Fibroblast of lung (primary cell): ENCODE results near the gene CDYL2. TPM values are rescaled to one million over a fixed set of nuclear protein-coding genes. Genes with fewer than 3 reads are reported as not detected.

Experiments used
- DNase-seq, 2 donors: peaks; one replicate each; pipeline versions ENCODE4 v3.0.0 to v3.0.0-alpha.2; 2010; ENCODE audit warnings: low read depth in 2 of 2
- H2AFZ ChIP-seq: 2 replicates; pipeline ENCODE4 v1.5.1; 2012; ENCODE audit warnings: low read length, control low read depth, inconsistent platforms
- H3K27ac ChIP-seq: 2 replicates; pipeline ENCODE4 v1.5.1; 2011; ENCODE audit warnings: low read length, control low read depth; ENCODE audit not compliant: insufficient read depth
- H3K27me3 ChIP-seq: 2 replicates; pipeline ENCODE4 v1.5.1; 2011; ENCODE audit warnings: mild to moderate bottlenecking, low read length; ENCODE audit not compliant: control insufficient read depth, insufficient read depth
- H3K36me3 ChIP-seq: 2 replicates; pipeline ENCODE4 v1.5.1; 2011; ENCODE audit warnings: low read length; ENCODE audit not compliant: control insufficient read depth, insufficient read depth
- H3K4me1 ChIP-seq: 2 replicates; pipeline ENCODE4 v1.5.1; 2011; ENCODE audit warnings: low read length; ENCODE audit not compliant: control insufficient read depth, insufficient read depth; ENCODE audit errors: extremely low read depth
- H3K4me2 ChIP-seq: 2 replicates; pipeline ENCODE4 v1.5.1; 2011; ENCODE audit warnings: low read length, control low read depth; ENCODE audit not compliant: insufficient read depth; ENCODE audit errors: extremely low read depth
- H3K4me3 ChIP-seq, 4 experiments: fragments of 200-600 bp in 1 of 4; sonication (generic) in 1 of 4; replicated peaks in 1 of 4; 2 replicates each; pipeline ENCODE4 v1.5.1; 2011 to 2016; ENCODE audit warnings: low read length in 4 of 4, low read depth in 3 of 4, mild to moderate bottlenecking in 3 of 4, control low read depth in 2 of 4, inconsistent platforms in 1 of 4, mixed read lengths in 1 of 4; ENCODE audit not compliant: insufficient read depth in 1 of 4; ENCODE audit errors: control extremely low read depth in 1 of 4
- H3K79me2 ChIP-seq: 2 replicates; pipeline ENCODE4 v1.5.1; 2012; ENCODE audit warnings: mild to moderate bottlenecking, low read length, inconsistent platforms; ENCODE audit not compliant: control insufficient read depth, insufficient read depth
- H3K9ac ChIP-seq: 2 replicates; pipeline ENCODE4 v1.5.1; 2011; ENCODE audit warnings: mild to moderate bottlenecking, low read length, control low read depth; ENCODE audit not compliant: insufficient read depth
- H3K9me3 ChIP-seq: 2 replicates; pipeline ENCODE4 v1.5.1; 2012; ENCODE audit warnings: low read depth, low read length; ENCODE audit not compliant: control insufficient read depth, insufficient read depth
- H4K20me1 ChIP-seq: 2 replicates; pipeline ENCODE4 v1.5.1; 2011; ENCODE audit warnings: low read length; ENCODE audit not compliant: control insufficient read depth, insufficient read depth; ENCODE audit errors: extremely low read depth
- EZH2 ChIP-seq: IDR thresholded peaks from 2 replicates; pipeline ENCODE4 v1.5.1; 2012; ENCODE audit warnings: low read length, control low read depth, mild to moderate bottlenecking; ENCODE audit errors: missing control alignments
- polyA plus RNA-seq, 2 donors: library from polyadenylated mRNA; depleted of rRNA in 1 of 2; stranded (reverse) in 1 of 2; unstranded in 1 of 2; fragments of >200 nt; gene quantifications; 2 replicates each; pipeline ENCODE4 v1.2.1, GENCODE V29; 2011 to 2012; ENCODE audit warnings: missing spikeins in 1 of 2
- total RNA-seq: library from RNA; depleted of rRNA; stranded (reverse); fragments of >200 nt; gene quantifications from 2 replicates; pipeline ENCODE4 v1.2.1, GENCODE V29; 2014
- TF ChIP-seq, protein P1 (sequence below), 2 donors: IDR thresholded peaks in 1 of 2; conservative IDR thresholded peaks in 1 of 2; 1 replicate in 1 of 2; 2 replicates in 1 of 2; pipeline ENCODE4 v1.5.1; 2011 to 2012; ENCODE audit warnings: low read length in 2 of 2, control low read depth in 1 of 2, inconsistent platforms in 1 of 2, low read depth in 1 of 2, mild to moderate bottlenecking in 1 of 2

The CDYL2 gene
- total and polyA plus RNA-seq, 2 donors (not counting 1 experiment from before 2014, with no cell fraction given), result 1.1 to 3.5 TPM

DNA sequence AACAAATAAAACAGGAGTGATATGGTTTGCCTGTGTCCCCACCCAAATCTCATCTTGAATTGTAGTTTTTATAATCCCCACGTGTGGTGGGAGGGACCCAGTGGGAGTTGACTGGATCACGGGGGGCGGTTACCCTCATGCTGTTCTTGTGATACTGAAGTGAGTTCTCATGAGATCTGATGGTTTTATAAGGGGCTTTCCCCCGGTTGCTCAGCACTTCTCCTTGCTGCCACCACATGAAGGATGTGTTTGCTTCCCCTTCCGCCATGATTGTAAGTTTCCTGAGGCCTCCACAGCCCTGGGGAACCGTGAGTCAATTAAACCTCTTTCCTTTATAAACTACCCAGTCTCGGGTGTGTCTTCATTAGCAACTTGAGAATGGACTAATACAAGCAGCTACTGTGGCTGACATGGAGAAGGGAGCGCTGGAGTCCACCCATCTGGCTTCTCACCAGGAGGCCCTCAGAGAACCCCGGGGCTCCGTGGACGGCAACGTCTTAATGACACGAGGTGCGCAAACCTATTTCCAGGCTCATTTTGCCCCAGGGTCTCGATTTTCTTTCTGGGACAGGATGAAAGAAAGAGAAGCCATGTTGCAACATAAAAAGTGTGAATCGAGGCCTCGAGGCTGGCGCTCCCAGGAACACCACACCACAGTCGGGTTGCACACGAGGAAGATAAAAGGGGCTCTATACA, 134.1 kb downstream of the CDYL2 start:
- Histone ChIP-seq H2AFZ (no peak overlapping the region), H3K4me2 (no peak overlapping the region), H3K27ac (no peak overlapping the region), H3K27me3 (no peaks in the 10 kb centered on the region), H3K9me3 (no peaks in the 10 kb centered on the region), H3K79me2 (no peaks in the 10 kb centered on the region), H3K4me3 (no peak overlapping the region), H4K20me1 (no peaks in the 10 kb centered on the region), H3K9ac (no peak overlapping the region), H3K36me3 (no peaks in the 10 kb centered on the region), H3K4me1 (no peaks in the 10 kb centered on the region)
- no peak for TF ChIP-seq EZH2
- DNase-seq, result no peak

DNA sequence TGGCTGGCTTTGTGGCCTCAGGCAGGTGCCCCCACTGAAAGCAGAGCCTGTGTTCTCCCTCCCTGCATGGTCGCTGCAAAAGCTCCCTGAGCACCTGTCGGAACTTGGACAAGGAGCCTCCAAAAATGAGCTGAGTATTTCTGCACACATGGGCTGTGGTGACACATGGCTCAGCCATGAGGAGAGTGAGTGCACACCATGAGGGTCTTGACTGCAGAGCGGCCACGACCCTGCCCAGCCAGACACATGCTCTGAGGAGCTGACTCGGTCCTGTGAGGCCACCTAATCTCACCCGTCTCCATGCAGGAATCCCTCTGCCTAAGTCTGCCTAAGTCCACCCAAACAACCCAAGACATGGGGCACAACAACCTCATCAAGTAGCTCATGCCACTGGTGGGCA, 134.7 kb downstream of the CDYL2 start:
- TF ChIP-seq, protein P1, sequence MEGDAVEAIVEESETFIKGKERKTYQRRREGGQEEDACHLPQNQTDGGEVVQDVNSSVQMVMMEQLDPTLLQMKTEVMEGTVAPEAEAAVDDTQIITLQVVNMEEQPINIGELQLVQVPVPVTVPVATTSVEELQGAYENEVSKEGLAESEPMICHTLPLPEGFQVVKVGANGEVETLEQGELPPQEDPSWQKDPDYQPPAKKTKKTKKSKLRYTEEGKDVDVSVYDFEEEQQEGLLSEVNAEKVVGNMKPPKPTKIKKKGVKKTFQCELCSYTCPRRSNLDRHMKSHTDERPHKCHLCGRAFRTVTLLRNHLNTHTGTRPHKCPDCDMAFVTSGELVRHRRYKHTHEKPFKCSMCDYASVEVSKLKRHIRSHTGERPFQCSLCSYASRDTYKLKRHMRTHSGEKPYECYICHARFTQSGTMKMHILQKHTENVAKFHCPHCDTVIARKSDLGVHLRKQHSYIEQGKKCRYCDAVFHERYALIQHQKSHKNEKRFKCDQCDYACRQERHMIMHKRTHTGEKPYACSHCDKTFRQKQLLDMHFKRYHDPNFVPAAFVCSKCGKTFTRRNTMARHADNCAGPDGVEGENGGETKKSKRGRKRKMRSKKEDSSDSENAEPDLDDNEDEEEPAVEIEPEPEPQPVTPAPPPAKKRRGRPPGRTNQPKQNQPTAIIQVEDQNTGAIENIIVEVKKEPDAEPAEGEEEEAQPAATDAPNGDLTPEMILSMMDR (conservative IDR thresholded peaks at IDR 0.05 in 1 of 2, IDR thresholded peaks at IDR 0.05 in 1 of 2; ENCODE audit: low read depth in 1 of 2, low read length in 2 of 2), result no peak
- TF ChIP-seq EZH2, result no peak
- no peaks in the 10 kb centered on the region for H3K36me3 ChIP-seq
- no peaks in the 10 kb centered on the region for H3K4me1 ChIP-seq
- H2AFZ ChIP-seq, result no peak overlapping the region
- no peaks in the 10 kb centered on the region for H3K27me3 ChIP-seq
- H3K4me2 ChIP-seq, result no peak overlapping the region
- H3K9ac ChIP-seq, result no peak overlapping the region
- no peaks in the 10 kb centered on the region for H4K20me1 ChIP-seq
- no peak overlapping the region for H3K4me3 ChIP-seq
- DNase-seq, result no peak
- H3K9me3 ChIP-seq, result no peaks in the 10 kb centered on the region
- H3K79me2 ChIP-seq, result no peaks in the 10 kb centered on the region
- no peak overlapping the region for H3K27ac ChIP-seq

DNA sequence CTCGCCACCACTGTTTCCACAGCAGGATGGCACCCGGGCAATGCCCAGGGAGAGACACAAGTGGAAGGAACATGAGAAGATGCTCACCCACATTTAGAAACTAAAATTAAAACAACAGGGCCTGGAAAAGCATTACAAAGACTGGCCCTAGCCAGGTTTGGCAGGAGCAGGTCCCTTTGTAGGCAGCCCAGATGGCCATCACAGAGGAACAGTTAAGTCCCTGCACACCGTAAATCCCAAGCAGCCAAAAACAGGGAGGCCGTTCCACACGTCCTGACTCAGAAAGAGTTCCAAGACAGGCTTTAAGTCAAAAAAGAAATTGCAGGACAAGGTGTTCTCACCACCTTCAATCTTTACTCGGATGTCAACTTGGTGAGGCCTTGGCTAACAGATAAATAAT, 136.5 kb downstream of the CDYL2 start:
- Histone ChIP-seq H3K27ac (no peak overlapping the region), H3K4me1 (no peaks in the 10 kb centered on the region), H2AFZ (no peak overlapping the region), H3K4me2 (no peak overlapping the region), H3K79me2 (no peaks in the 10 kb centered on the region), H3K27me3 (no peaks in the 10 kb centered on the region), H3K9me3 (no peaks in the 10 kb centered on the region), H3K36me3 (no peaks in the 10 kb centered on the region), H4K20me1 (no peaks in the 10 kb centered on the region), H3K9ac (no peak overlapping the region), H3K4me3 (no peak overlapping the region)
- TF ChIP-seq EZH2, result no peak
- TF ChIP-seq, protein P1 (conservative IDR thresholded peaks at IDR 0.05 in 1 of 2, IDR thresholded peaks at IDR 0.05 in 1 of 2; ENCODE audit: low read depth in 1 of 2, low read length in 2 of 2), result no peak
- DNase-seq, result no peak
